ENCODE measurements around the gene CTSC.
"Not testable (repeated sequence)": the region's sequence is repeated elsewhere in the genome, so short reads cannot be mapped to it uniquely, and the experiment has no call there.

The CTSC gene

DNA sequence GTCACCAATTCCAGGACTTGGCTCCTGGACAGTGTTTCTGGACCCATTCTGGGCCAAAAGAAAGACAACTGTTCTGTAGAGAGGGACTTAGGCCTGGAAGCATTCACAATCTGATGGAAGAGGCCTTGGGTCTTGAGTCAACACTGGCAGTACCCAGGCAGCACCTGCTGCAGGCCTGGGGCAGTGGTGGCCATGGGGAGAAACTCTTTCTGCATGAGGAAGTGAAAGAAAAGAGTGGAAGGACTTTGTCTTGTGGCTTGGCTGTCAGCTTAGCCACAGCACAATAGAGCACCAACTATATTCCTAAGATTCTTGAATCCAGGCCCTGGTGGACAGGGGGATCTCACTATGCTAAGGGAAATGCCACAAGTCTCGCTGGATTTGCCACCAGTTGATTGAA is 70.6 kb downstream of the CTSC start:
- Mint-ChIP-seq H3K9me3 (peaks cover 4% of the 10 kb centered on the region), H3K36me3 (peaks cover 16% of the 10 kb centered on the region), H3K4me1 (peaks cover 2% of the 10 kb centered on the region), H3K27me3 (no peaks in the 10 kb centered on the region), H3K27ac (no peak overlapping the region), H3K4me3 (no peak overlapping the region)
- ATAC-seq (ENCODE audit: low read depth) = no peak
- no peak for DNase-seq (ENCODE audit: low spot score in 2 of 2)

DNA sequence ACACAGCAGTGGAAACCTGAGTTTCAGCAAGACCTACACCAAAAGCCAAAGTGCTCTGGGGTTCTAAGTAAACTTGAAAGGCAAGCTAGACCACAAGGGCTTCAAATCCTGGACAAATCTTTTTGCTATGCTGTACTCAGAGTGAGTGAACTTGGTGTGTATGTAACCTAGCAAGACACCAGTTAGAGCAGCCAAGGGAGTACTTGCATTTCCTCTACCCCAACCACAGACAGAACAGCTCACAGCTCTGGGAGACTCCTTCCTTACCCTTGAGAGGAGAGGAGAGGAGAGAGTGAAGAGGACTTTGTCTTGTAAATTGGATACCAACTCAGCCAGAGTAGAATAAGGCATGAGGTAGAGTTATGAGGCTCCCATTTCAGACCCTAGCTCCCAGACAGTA is 71.4 kb downstream of the CTSC start:
- Mint-ChIP-seq H3K27me3 (no peaks in the 10 kb centered on the region), H3K4me1 (peaks cover 2% of the 10 kb centered on the region), H3K27ac (no peak overlapping the region), H3K36me3 (peaks cover 16% of the 10 kb centered on the region), H3K9me3 (peaks cover 7% of the 10 kb centered on the region), H3K4me3 (no peak overlapping the region)
- DNase-seq (ENCODE audit: low spot score in 2 of 2) (no peak), ATAC-seq (ENCODE audit: low read depth) (no peak)

DNA sequence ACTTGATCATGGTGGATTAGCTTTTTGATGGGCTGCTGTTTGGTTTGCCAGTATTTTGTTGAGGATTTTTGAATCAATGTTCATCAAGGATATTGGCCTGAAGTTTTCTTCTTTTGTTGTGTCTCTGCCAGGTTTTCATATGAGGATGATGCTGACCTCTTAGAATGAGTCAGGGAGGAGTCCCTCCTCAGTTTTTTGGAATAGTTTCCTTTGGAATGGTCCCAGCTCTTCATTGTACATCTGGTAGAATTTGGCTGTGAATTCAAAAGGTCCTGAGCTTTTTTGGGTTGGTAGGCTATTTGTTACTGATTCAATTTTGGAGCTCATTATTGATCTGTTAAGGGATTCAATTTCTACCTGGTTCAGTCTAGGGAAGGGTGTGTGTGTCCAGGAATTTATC is 78.1 kb downstream of the CTSC start:
- H3K36me3 Mint-ChIP-seq = peaks cover under 1% of the 10 kb centered on the region

DNA sequence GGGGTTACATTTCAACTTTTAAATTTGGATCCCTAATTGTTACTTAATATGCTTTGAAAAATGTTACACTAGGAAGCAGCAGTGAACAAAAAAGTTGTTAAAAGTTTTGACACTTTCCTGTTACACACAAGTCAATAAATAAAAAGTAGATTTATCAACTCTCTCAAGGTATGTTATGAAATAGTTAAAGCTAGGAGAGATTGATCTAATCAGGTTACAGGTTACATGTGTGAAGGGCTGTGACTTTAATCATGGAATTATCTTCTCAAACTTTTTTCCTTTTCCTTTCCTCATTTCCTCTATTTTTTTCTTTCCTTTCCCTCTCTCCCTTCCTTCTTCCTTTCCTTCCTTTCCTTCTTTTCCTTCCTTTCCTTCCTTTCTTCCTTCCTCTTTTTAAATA is 85.3 kb downstream of the CTSC start:
- no peaks in the 10 kb centered on the region for H3K36me3 Mint-ChIP-seq
- DNase-seq (ENCODE audit: low spot score in 2 of 2) (no peak), ATAC-seq (ENCODE audit: low read depth) (no peak)
- peaks cover 6% of the 10 kb centered on the region for H3K9me3 Mint-ChIP-seq
- H3K27ac Mint-ChIP-seq = no peak overlapping the region
- no peaks in the 10 kb centered on the region for H3K27me3 Mint-ChIP-seq
- H3K4me1 Mint-ChIP-seq = no peaks in the 10 kb centered on the region
- H3K4me3 Mint-ChIP-seq = no peak overlapping the region

More for the DNA sequence above, 78.1 kb downstream of the CTSC start:
- H3K27me3 Mint-ChIP-seq = no peaks in the 10 kb centered on the region
- no peak overlapping the region for H3K4me3 Mint-ChIP-seq
- ATAC-seq (ENCODE audit: low read depth) = no peak
- no peaks in the 10 kb centered on the region for H3K4me1 Mint-ChIP-seq
- DNase-seq (ENCODE audit: low spot score in 2 of 2) = no peak
- H3K9me3 Mint-ChIP-seq = peaks cover 20% of the 10 kb centered on the region
- H3K27ac Mint-ChIP-seq = no peak overlapping the region

DNA sequence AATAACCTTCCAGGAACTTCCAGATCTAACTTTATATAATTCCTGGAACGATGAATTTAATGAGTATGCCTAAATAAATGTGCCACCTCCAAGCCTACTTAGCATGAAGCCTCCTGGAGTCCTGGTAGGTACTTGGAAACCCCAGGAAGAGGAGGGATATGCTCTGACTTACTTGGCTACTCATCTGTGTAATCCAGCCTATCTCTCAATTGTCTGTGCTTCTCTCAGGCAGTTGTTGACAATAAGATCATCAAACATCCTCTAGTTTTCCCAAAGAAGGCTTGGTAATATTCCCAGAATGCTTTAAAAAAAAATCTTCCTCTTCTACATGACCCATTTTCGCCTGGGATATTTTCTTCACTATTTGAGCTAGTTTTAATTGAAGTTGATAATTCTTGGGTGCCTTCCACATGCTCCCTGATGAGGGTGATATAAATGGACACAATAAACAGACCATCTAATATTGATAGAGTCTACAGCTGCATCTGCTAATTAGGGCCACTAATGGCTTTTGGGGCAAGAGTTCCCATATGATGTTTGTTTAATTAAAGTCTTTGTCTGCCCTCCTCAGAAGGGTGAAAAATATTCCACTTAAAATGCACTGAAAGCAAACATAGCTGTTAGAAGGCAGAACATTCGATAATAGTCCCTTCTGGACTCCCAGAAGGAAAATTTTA is 86.8 kb downstream of the CTSC start:
- H3K27me3 Mint-ChIP-seq = no peaks in the 10 kb centered on the region
- H3K4me3 Mint-ChIP-seq = no peak overlapping the region
- DNase-seq (ENCODE audit: low spot score in 2 of 2) = no peak
- no peaks in the 10 kb centered on the region for H3K4me1 Mint-ChIP-seq
- H3K36me3 Mint-ChIP-seq = no peaks in the 10 kb centered on the region
- H3K27ac Mint-ChIP-seq = no peak overlapping the region
- ATAC-seq (ENCODE audit: low read depth) = no peak
- H3K9me3 Mint-ChIP-seq = peaks cover 5% of the 10 kb centered on the region

DNA sequence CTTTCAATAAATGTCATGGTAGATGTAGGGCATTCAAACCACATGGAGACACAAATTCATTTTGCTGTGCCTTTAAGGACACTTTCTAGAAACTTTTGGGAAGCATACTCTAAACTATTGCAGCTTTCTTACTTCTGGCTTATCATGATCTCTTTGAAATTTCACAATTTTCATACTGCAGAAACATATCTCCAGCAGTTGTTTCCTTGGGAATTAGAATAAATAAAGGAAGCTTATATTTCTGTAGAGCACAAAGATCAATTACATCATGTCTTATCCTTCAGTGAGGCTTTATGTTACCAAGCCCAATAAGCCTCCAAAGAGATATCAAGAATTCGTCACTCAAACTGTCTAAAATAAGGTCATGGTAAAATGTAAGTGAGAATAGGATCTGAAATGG is 87.8 kb downstream of the CTSC start:
- no peaks in the 10 kb centered on the region for H3K36me3 Mint-ChIP-seq
- H3K4me1 Mint-ChIP-seq = no peaks in the 10 kb centered on the region
- ATAC-seq (ENCODE audit: low read depth) = no peak

DNA sequence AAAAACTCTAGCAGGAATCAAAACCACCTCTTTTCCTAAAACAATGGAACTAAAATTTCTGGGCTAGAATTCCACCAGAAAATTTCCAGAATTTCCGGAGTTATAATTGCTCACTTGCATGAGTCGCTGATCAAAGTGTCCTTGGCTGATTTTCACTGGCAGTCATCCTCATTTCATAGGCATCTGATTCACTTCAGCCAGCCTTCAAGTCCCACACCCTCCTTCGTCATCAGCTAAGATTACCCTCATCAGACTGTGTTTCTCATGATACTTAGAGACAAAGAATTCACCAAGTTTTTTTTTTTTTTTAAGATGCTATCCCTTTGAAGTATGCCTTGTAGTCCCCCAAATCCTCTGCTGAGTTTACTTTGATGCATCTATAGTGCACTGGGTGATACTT is 90.8 kb downstream of the CTSC start:
- no peak for DNase-seq (ENCODE audit: low spot score in 2 of 2)
- no peak overlapping the region for H3K27ac Mint-ChIP-seq
- H3K4me3 Mint-ChIP-seq = no peak overlapping the region
- no peaks in the 10 kb centered on the region for H3K27me3 Mint-ChIP-seq
- H3K9me3 Mint-ChIP-seq = peaks cover 3% of the 10 kb centered on the region
- peaks cover 3% of the 10 kb centered on the region for H3K36me3 Mint-ChIP-seq
- ATAC-seq (ENCODE audit: low read depth) = no peak
- H3K4me1 Mint-ChIP-seq = no peaks in the 10 kb centered on the region

More for the DNA sequence above, 87.8 kb downstream of the CTSC start:
- Mint-ChIP-seq H3K4me3 (no peak overlapping the region), H3K27me3 (no peaks in the 10 kb centered on the region), H3K9me3 (no peaks in the 10 kb centered on the region), H3K27ac (no peak overlapping the region)
- no peak for DNase-seq (ENCODE audit: low spot score in 2 of 2)

DNA sequence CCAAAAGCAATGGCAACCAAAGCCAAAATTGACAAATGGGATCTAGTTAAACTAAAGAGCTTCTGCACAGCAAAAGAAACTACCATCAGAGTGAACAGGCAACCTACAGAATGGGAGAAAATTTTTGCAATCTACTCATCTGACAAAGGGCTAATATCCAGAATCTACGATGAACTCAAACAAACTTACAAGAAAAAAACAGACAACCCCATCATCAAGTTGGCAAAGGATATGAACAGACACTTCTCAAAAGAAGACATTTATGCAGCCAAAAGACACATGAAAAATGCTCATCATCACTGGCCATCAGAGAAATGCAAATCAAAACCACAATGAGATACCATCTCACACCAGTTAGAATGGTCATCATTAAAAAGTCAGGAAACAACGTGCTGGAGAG is 92.0 kb downstream of the CTSC start:
- not testable (repeated sequence) for H3K4me1 Mint-ChIP-seq; H3K27me3 Mint-ChIP-seq; H3K36me3 Mint-ChIP-seq; H3K9me3 Mint-ChIP-seq; H3K4me3 Mint-ChIP-seq; ATAC-seq (ENCODE audit: low read depth); DNase-seq (ENCODE audit: low spot score in 2 of 2); H3K27ac Mint-ChIP-seq

Data from memory B cell (primary cell).